Measurements from ENCODE around the gene PRPF18. TPM values are rescaled to one million over a fixed set of nuclear protein-coding genes. Genes with fewer than 3 reads are reported as not detected.

Gene PRPF18
- total and polyA plus RNA-seq, 2 donors from 2014 or later, result 23.0 to 24.4 TPM

DNA sequence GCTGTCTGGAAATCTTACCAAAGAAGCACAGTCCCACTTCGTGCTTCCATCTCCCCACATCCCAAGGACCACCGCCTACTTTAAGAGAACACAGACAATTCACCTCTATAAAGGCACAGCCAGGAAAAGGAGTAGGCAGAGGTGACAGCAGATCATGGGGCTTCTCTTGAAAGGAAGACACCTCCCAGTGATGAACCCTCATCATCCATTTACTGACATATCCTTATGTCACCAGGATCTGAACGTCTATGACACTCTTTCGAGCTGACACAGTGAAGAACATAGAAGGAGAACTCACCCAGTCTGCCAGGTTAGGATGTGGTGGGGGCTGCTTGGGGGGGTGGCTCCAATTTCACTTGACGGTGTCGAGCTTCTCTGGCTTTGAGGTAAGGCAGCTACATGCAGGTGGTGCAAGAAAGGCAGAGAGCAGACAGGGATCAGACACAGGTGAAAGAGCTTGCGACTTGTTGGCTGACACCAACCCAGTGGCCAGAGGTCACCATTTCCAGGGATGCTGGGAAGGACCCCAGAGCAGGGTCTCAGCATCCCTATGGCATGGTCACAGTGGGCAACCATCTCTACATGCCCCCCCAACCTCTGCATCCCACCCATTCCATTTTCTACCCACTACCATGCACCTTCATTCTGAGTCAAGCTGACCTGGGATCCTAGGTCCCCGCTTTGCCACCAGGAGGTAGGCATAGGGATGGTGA, 67.5 kb downstream of the PRPF18 start:
- Histone ChIP-seq H3K9ac (ENCODE audit: low read length in 3 of 3) (no peak overlapping the region), H3K9me3 (ENCODE audit: control insufficient read depth in 2 of 3, insufficient read depth in 1 of 3, low read length in 3 of 3) (no peaks in the 10 kb centered on the region), H3K4me3 (ENCODE audit: low read length in 3 of 3) (no peak overlapping the region), H3K4me1 (ENCODE audit: control insufficient read depth in 2 of 3, insufficient read depth in 2 of 3, low read depth in 1 of 3, low read length in 3 of 3) (peaks cover 0 to 2% (median 0%) of the 10 kb centered on the region in 3 donors), H3K27ac (ENCODE audit: low read depth in 2 of 2, low read length in 2 of 2) (no peak overlapping the region), H3K27me3 (ENCODE audit: control insufficient read depth, insufficient read depth, low read length) (no peaks in the 10 kb centered on the region), H3K36me3 (ENCODE audit: control insufficient read depth in 2 of 3, insufficient read depth in 3 of 3, low read length in 3 of 3) (peaks cover 0 to 58% (median 27%) of the 10 kb centered on the region in 3 donors)
- TF ChIP-seq, protein P1, sequence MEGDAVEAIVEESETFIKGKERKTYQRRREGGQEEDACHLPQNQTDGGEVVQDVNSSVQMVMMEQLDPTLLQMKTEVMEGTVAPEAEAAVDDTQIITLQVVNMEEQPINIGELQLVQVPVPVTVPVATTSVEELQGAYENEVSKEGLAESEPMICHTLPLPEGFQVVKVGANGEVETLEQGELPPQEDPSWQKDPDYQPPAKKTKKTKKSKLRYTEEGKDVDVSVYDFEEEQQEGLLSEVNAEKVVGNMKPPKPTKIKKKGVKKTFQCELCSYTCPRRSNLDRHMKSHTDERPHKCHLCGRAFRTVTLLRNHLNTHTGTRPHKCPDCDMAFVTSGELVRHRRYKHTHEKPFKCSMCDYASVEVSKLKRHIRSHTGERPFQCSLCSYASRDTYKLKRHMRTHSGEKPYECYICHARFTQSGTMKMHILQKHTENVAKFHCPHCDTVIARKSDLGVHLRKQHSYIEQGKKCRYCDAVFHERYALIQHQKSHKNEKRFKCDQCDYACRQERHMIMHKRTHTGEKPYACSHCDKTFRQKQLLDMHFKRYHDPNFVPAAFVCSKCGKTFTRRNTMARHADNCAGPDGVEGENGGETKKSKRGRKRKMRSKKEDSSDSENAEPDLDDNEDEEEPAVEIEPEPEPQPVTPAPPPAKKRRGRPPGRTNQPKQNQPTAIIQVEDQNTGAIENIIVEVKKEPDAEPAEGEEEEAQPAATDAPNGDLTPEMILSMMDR (IDR thresholded peaks at IDR 0.05; ENCODE audit: borderline replicate concordance, extremely low read depth, insufficient read depth), result no peak
- intact Hi-C loops (cut with DNase I), result no loop called here
- DNase-seq, result no peak
- FAIRE-seq, result no peak

DNA sequence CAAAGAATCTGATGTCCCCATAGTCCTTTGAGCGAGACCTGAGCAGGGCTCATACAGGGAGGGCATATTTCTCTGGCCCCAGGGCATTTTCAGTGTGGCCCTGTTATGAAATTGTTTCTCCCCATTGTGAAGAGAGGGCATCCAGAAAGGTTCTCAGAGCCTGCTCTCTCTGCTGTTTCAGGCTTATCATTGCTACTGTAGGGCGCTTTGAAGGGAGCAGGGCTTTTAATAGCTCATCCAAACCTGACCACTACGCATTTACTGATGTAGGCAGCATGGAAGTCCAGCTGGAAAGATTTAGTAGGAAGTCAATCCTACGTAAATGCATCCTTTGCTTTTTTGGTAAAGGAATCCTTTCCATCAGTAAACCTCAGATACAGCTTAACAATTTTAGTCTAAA, 68.1 kb downstream of the PRPF18 start:
- no peak for DNase-seq
- intact Hi-C loops (cut with DNase I), result no loop called here

DNA sequence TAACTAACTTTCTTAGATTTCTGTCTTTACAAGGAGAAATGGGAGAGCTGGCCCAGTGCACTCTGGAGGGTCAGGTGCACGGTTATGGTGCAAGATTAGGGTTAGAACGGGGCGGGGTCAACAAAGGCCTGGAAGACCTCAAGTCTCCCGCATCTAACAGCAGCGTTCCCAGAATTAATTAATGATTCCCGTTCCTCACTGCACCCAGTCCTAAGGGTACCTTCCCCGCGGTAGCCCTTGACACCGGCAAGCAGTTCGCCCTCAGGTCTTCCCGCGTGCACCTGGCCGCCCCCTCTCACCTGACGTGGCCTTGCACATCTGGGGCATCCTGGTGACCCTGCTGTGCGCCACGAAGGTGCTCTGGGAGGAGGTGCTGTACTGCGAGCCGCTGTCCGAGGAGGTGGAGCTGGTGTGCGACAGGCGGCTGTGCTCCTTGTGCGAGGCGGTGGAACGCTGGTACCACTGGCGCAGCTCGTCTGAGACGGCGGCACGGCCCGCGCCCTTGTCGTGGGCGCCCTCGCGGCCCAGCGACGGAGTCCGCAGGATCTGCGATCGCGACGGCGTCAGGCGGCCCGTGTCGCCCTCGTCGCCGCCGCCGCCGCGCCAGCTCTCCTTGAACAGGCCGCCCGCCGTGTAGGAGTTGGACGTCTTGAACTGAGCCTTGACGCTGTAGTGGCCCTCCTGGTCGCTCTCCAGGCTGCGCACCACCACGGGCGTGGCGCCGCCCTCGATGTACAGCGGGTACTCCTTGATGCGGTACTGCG, 69.8 kb downstream of the PRPF18 start:
- TF ChIP-seq, protein P1 (IDR thresholded peaks at IDR 0.05; ENCODE audit: borderline replicate concordance, extremely low read depth, insufficient read depth), result no peak
- Histone ChIP-seq H3K4me1 (ENCODE audit: control insufficient read depth in 2 of 3, insufficient read depth in 2 of 3, low read depth in 1 of 3, low read length in 3 of 3) (peaks cover 0 to 5% (median 0%) of the 10 kb centered on the region in 3 donors), H3K9me3 (ENCODE audit: control insufficient read depth in 2 of 3, insufficient read depth in 1 of 3, low read length in 3 of 3) (no peaks in the 10 kb centered on the region), H3K27ac (ENCODE audit: low read depth in 2 of 2, low read length in 2 of 2) (no peak overlapping the region), H3K4me3 (ENCODE audit: low read length in 3 of 3) (no peak overlapping the region), H3K9ac (ENCODE audit: low read length in 3 of 3) (no peak overlapping the region), H3K36me3 (ENCODE audit: control insufficient read depth in 2 of 3, insufficient read depth in 3 of 3, low read length in 3 of 3) (peaks cover 0 to 59% (median 28%) of the 10 kb centered on the region in 3 donors), H3K27me3 (ENCODE audit: control insufficient read depth, insufficient read depth, low read length) (no peaks in the 10 kb centered on the region)
- intact Hi-C loops (cut with DNase I), result no loop called here
- no peak for DNase-seq
- no peak for FAIRE-seq

More for the DNA sequence above, 68.1 kb downstream of the PRPF18 start:
- no peak overlapping the region for H3K27ac ChIP-seq (ENCODE audit: low read depth in 2 of 2, low read length in 2 of 2)
- H3K4me3 ChIP-seq (ENCODE audit: low read length in 3 of 3), result no peak overlapping the region
- TF ChIP-seq, protein P1 (IDR thresholded peaks at IDR 0.05; ENCODE audit: borderline replicate concordance, extremely low read depth, insufficient read depth), result no peak
- H3K9me3 ChIP-seq (ENCODE audit: control insufficient read depth in 2 of 3, insufficient read depth in 1 of 3, low read length in 3 of 3), result no peaks in the 10 kb centered on the region
- H3K36me3 ChIP-seq (ENCODE audit: control insufficient read depth in 2 of 3, insufficient read depth in 3 of 3, low read length in 3 of 3), result peaks cover 0 to 63% (median 29%) of the 10 kb centered on the region in 3 donors
- FAIRE-seq, result no peak
- H3K27me3 ChIP-seq (ENCODE audit: control insufficient read depth, insufficient read depth, low read length), result no peaks in the 10 kb centered on the region
- H3K9ac ChIP-seq (ENCODE audit: low read length in 3 of 3), result no peak overlapping the region
- peaks cover 0 to 4% (median 2%) of the 10 kb centered on the region in 3 donors for H3K4me1 ChIP-seq (ENCODE audit: control insufficient read depth in 2 of 3, insufficient read depth in 2 of 3, low read depth in 1 of 3, low read length in 3 of 3)
